Progenitor cell of endocrine pancreas (in vitro differentiated cells): ENCODE data around the gene FREY1. TPM values are rescaled to one million over a fixed set of nuclear protein-coding genes. Genes with fewer than 3 reads are reported as not detected.

Source experiments
- DNase-seq: peaks from one replicate; pipeline ENCODE4 v3.0.0; 2021; ENCODE audit warnings: low spot score; ENCODE audit not compliant: unreplicated experiment
- H3K27ac Mint-ChIP-seq: 2 replicates; pipeline ENCODE4 v1.8.0; 2021; ENCODE audit warnings: mild to moderate bottlenecking, moderate library complexity, mixed read lengths
- H3K27me3 Mint-ChIP-seq: 2 replicates; pipeline ENCODE4 v1.8.0; 2021; ENCODE audit warnings: mixed read lengths
- H3K36me3 Mint-ChIP-seq: 2 replicates; pipeline ENCODE4 v1.8.0; 2022; ENCODE audit warnings: mixed read lengths; ENCODE audit not compliant: insufficient read depth
- H3K4me1 Mint-ChIP-seq: 2 replicates; pipeline ENCODE4 v1.8.0; 2021; ENCODE audit warnings: low read depth, mixed read lengths
- H3K4me3 Mint-ChIP-seq: 2 replicates; pipeline ENCODE4 v1.8.0; 2021; ENCODE audit warnings: low read depth, mild to moderate bottlenecking, moderate library complexity, mixed read lengths
- H3K9me3 Mint-ChIP-seq: 2 replicates; pipeline ENCODE4 v1.8.0; 2021; ENCODE audit warnings: low read depth, mixed read lengths
- CTCF ChIP-seq: fragments of 200-600 bp; sonication (generic); IDR thresholded peaks from one replicate; pipeline ENCODE4 v1.5.0; 2021; ENCODE audit warnings: antibody characterized with exemption, mild to moderate bottlenecking; ENCODE audit not compliant: unreplicated experiment
- long read RNA-seq: library from polyadenylated mRNA; unstranded; transcript quantifications from one replicate; pipeline ENCODE4 v2.0.0, GENCODE V29; 2020
- total RNA-seq: library from RNA; stranded (reverse); gene quantifications from 2 replicates; pipeline ENCODE4 v1.2.1, GENCODE V29; 2021

The FREY1 gene
- total RNA-seq: 2.8 and 3.7 TPM in 2 replicates
- long read RNA-seq: 0 reads

- no peak for DNase-seq
Observed at GRCh38 chr11:45906965-45907611, at the start of gene FREY1. Gene FREY1 (minus strand): TSS chr11:45907271. CDS start chr11:45907245, 26 bp downstream.

GRCh38 chr11:45949992-45950407 is 42.9 kb upstream of the FREY1 start:
- no peak overlapping the region for H3K27ac Mint-ChIP-seq
- no peaks in the 10 kb centered on the region for H3K4me1 Mint-ChIP-seq
- no peak overlapping the region for H3K4me3 Mint-ChIP-seq
- no peaks in the 10 kb centered on the region for H3K9me3 Mint-ChIP-seq
- H3K36me3 Mint-ChIP-seq: peaks cover 14% of the 10 kb centered on the region
- TF ChIP-seq CTCF: no peak
- no peaks in the 10 kb centered on the region for H3K27me3 Mint-ChIP-seq
- DNase-seq: no peak

More at GRCh38 chr11:45906965-45907611, at the start of gene FREY1:
- Mint-ChIP-seq H3K36me3 (peaks cover 5% of the 10 kb centered on the region), H3K9me3 (no peaks in the 10 kb centered on the region), H3K27ac (no peak within 1 kb of the TSS), H3K27me3 (no peaks in the 10 kb centered on the region), H3K4me3 (no peak within 1 kb of the TSS), H3K4me1 (no peaks in the 10 kb centered on the region)
- TF ChIP-seq CTCF: no peak

DNA sequence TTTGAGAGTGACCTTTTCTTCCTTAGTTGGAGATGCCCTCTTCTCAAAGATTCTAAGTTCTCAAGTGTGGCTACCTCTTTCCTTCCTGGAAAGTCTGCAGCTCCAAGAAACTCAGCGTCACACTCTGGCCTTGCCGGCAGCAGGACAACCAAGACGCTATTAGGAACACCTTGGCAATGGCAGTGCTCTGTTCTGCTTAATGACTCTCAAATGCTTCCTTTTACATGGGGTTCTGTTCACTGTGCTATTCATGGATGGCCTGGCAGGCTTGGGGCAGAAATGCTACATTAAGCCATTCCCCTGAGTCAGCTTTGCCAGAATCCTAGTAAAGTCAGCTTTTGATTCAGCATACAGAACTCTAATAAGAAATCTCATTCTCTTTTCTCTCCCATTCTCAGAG is 41.3 kb upstream of the FREY1 start:
- Mint-ChIP-seq H3K27me3 (no peaks in the 10 kb centered on the region), H3K9me3 (no peaks in the 10 kb centered on the region), H3K27ac (no peak overlapping the region), H3K4me3 (no peak overlapping the region), H3K4me1 (no peaks in the 10 kb centered on the region), H3K36me3 (peaks cover 16% of the 10 kb centered on the region)
- DNase-seq: no peak
- TF ChIP-seq CTCF: no peak

DNA sequence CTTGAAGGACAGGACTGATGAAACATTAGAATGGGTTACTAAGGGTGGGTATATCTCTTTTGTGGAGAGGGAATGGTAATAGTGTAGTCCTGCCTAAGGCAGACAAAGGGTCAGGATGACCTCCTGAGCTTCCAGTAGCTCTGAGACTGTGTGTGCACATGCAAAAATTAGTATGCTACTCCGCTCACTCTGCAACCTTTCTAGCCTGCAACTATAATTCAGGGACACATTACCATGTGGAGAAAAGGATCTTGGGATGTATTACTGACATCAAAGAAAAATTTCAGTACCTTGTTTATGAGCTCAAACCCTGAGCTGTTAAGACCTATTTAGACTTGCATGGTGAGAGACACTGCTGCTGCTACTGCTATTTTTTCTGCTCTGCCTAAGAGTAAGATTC is 40.8 kb upstream of the FREY1 start:
- DNase-seq: no peak
- Mint-ChIP-seq H3K27ac (no peak overlapping the region), H3K27me3 (no peaks in the 10 kb centered on the region), H3K36me3 (peaks cover 15% of the 10 kb centered on the region), H3K4me3 (no peak overlapping the region), H3K9me3 (no peaks in the 10 kb centered on the region), H3K4me1 (no peaks in the 10 kb centered on the region)
- no peak for TF ChIP-seq CTCF

DNA sequence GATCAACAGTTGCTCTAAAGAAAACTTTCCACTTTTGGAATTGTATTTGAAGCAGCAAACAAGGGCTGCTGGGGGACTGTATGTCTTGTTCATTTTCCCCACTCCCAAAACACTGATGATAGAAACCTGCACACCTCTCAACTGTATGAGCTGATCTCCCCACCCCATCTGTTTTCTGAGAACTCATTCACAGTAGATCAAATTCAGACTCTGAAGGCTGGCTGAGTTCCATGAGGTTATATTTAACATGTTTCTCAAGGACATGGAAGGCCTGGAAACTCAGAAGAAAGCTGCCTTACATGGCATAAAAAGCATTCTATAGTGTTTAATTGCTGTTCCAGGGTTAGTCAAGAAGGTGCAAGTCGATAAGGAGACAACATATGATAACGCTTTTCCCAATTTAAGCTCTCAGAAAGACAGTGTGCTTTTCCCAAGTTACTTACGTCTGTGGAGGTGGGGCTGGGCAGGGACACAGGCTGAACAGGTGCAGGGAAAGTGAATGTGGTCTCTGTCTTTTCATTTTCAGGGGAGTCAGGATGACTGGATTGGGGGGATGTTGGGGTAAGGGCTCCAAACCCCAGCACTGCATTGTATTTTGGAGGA is 38.4 kb upstream of the FREY1 start:
- H3K27ac Mint-ChIP-seq: no peak overlapping the region

More for the DNA sequence above, 38.4 kb upstream of the FREY1 start:
- peaks cover 16% of the 10 kb centered on the region for H3K36me3 Mint-ChIP-seq
- no peak for DNase-seq
- no peak for TF ChIP-seq CTCF
- no peaks in the 10 kb centered on the region for H3K9me3 Mint-ChIP-seq
- H3K4me3 Mint-ChIP-seq: no peak overlapping the region
- no peaks in the 10 kb centered on the region for H3K27me3 Mint-ChIP-seq
- H3K4me1 Mint-ChIP-seq: no peaks in the 10 kb centered on the region
